ENCODE results near the gene ATG2A. TPM values are rescaled to one million over a fixed set of nuclear protein-coding genes. Genes with fewer than 3 reads are reported as not detected.

The ATG2A gene
- total RNA-seq, 1 donor from 2014 or later: 11.5 TPM

- ATAC-seq (ENCODE audit: poor library complexity) (no peak), DNase-seq (no peak)
- intact Hi-C loops (cut with DNase I): no loop called here
These were observed 7.2 kb downstream of the ATG2A start for GRCh38 chr11:64909653-64910343.

DNA sequence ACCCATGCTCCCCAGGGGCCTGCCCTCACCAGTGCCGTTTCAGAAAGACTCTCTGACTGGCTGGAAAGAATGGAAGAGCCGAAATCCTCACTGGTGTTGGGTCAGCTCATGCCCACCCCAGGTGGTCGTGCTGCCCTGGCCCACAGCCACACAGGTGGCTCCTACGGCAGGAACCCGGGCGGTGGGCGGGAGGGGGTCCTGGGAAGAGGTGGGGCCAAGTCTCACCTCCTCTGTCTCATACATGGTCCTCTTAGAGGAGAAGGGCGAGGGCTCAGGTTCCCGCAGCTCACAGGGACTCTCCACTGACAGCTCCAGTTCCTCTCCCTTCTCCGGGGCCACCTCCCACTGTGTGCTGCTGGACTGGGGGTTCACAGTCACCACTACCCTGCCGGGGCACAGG is 8.2 kb downstream of the ATG2A start:
- DNase-seq (no peak), ATAC-seq (ENCODE audit: poor library complexity) (no peak)
- intact Hi-C loops (cut with DNase I): no loop called here

- DNase-seq: no peak
- ATAC-seq (ENCODE audit: poor library complexity): no peak
- intact Hi-C loops (cut with DNase I): no loop called here
These were observed 10.7 kb downstream of the ATG2A start for GRCh38 chr11:64906314-64906635.

DNA sequence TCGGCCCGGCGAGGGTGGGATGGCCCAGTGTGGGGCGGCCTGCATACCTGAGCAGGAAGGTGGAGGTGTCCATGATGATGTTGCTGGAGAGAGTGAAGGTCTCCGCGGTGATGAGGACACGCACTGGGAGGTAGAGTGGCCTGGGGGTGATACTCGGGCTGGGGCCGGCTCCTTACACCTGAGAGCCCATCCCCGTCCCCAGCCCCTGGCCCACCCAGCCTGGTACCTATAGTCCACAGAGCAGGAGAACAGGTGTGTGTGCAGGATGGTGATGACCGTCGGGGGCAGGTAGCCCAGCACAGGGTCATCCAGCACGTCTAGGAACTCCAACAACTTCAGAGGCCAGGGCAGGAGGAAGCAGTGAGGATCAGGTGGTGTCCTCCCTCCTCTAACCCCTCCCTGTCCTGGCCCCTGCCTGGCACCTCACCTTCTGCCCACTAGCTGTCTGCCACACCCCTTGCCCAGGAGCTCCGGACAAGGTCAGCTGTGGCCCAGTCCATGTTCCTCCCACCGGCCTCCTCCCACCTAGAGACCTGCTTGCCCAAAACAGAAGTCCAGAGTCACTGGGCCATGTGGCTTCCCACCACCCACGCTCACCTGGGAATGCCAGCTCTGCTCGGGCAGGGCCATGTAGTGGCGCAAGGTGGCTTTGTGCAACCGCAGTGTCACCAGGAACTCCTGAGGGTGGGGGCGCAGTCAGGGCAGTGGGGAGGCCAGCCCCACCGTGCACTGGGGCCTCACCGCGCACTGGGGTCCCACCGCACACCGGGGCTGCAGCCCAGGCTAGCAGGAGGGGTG is 11.3 kb downstream of the ATG2A start:
- no peak for DNase-seq
- ATAC-seq (ENCODE audit: poor library complexity): no peak
- intact Hi-C loops (cut with DNase I): no loop called here

DNA sequence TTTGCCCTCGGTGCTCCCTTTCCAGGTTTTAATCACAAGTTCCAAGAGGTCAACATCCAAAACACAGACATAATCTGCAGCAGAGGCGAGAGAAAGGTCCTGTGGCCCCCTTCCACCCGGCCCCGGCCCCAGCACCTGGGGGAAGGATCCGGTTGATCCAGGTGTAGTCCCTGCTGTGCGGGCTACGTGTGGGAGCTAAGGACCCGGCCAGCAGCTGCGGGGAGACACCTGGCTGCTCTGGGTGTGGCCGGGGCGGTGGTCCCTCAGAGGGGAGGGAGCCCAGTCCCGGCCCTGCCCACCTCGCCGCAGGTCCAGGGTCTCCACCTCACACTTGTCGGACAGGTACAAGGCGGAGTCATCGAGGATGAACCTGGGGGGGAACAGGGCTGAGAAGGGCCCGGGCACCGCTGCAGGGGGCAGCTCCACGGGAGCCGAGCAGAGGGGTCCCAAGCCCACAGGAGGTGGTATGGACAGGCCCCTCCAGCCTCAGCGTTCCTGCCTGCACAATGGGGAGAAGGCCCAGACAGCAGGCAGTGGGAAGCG is 13.6 kb downstream of the ATG2A start:
- ATAC-seq (ENCODE audit: poor library complexity) (no peak), DNase-seq (no peak)
- intact Hi-C loops (cut with DNase I): no loop called here

DNA sequence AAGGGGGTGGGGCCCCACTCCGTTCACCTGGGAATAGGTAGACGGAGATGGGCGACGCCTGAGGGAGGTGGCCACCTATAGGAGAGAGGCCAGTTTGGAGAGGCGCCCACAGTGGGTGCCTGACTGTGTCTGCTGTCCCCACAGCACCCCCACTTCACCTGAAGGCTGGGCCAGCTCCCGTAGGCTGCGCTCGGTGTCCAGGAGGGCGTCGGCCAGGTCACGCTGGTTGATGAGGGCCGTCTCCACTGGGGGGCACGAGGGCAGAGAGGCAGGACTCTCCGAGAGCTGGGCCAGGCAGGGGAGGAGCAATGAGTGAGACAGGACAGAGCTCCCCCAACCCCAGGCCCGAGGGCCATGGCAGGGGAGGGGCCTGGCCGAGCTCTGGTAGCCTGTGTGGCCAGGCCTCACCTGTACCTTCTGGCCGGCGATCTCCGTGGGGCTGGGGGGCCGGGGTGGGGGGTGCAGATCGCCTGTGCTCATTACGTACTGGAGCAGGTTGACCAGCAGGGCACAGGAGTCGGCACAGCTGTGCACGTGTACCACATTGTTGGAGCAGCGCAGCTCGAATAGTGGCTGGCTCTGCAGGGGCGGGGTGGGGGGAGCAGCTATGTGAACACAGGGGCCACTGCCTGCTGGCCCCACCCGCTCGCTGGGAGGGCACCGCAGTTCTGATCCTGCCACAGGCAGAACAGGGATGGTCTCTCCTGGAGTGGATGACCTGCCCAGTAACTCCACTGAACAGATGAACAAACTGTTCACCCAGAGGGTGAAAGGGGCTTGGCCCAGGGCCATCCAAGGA is 14.7 kb downstream of the ATG2A start:
- no peak for ATAC-seq (ENCODE audit: poor library complexity)
- DNase-seq: no peak
- intact Hi-C loops (cut with DNase I): no loop called here

DNA sequence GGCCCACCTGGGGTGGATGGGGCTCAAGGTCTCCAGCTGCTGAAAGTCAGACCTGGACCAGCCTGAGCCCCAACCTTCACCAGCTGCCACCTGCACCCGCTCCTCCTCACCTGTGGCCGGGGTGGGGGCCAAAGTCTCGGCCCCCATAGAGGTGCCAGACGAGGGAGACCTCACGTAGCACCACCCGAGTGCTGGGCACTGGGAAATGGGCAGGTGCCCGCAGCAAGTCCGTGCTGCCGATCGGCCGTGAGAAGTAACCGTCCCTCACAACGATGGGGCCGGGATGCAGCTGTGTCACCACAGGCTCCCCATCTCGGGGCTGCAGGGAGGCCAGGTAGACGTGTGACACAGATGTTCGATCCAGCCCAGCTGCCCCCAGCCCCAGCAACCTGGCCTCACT is 16.2 kb downstream of the ATG2A start:
- ATAC-seq (ENCODE audit: poor library complexity): no peak
- no peak for DNase-seq
- intact Hi-C loops (cut with DNase I): no loop called here

- ATAC-seq (ENCODE audit: poor library complexity) (no peak), DNase-seq (no peak)
- intact Hi-C loops (cut with DNase I): no loop called here
These were observed 16.7 kb downstream of the ATG2A start for GRCh38 chr11:64900263-64900678.

DNA sequence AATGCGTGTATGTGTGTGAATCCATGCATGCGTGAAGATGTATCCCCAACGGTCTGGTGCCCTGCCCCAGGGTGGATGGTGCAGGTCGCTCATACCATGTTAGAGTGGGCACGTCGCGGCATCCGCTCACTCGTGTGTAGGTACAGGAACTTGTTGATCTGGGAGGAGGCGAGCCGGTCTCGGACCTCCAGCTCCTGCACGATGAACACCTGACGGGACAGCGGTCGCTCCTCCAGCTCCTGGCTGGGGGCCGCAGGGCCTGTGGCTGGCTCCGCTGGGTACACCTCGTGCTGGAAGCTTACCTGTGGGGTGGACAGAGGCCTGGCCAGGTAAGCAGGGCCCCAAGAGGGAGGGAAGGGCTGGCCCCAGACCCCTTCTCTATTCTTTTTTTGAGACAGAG is 18.5 kb downstream of the ATG2A start:
- intact Hi-C loops (cut with DNase I): no loop called here
- ATAC-seq (ENCODE audit: poor library complexity) (no peak), DNase-seq (no peak)

GRCh38 chr11:64898076-64898445 is 18.9 kb downstream of the ATG2A start:
- DNase-seq: no peak
- no peak for ATAC-seq (ENCODE audit: poor library complexity)
- intact Hi-C loops (cut with DNase I): no loop called here

GRCh38 chr11:64897381-64898075 is 19.5 kb downstream of the ATG2A start:
- intact Hi-C loops (cut with DNase I): no loop called here
- ATAC-seq (ENCODE audit: poor library complexity) (no peak), DNase-seq (no peak)

GRCh38 chr11:64896448-64897022 is 20.5 kb downstream of the ATG2A start:
- intact Hi-C loops (cut with DNase I): no loop called here

GRCh38 chr11:64894812-64895452 is 22.1 kb downstream of the ATG2A start:
- intact Hi-C loops (cut with DNase I): loop anchor here (1.0 kb wide), 1 partner anchor 48 kb away; no protein-coding TSS in a partner anchor
- ATAC-seq (ENCODE audit: poor library complexity): peak; percentile 2
- no peak for DNase-seq

More at GRCh38 chr11:64896448-64897022, 20.5 kb downstream of the ATG2A start:
- no peak for DNase-seq
- no peak for ATAC-seq (ENCODE audit: poor library complexity)

DNA sequence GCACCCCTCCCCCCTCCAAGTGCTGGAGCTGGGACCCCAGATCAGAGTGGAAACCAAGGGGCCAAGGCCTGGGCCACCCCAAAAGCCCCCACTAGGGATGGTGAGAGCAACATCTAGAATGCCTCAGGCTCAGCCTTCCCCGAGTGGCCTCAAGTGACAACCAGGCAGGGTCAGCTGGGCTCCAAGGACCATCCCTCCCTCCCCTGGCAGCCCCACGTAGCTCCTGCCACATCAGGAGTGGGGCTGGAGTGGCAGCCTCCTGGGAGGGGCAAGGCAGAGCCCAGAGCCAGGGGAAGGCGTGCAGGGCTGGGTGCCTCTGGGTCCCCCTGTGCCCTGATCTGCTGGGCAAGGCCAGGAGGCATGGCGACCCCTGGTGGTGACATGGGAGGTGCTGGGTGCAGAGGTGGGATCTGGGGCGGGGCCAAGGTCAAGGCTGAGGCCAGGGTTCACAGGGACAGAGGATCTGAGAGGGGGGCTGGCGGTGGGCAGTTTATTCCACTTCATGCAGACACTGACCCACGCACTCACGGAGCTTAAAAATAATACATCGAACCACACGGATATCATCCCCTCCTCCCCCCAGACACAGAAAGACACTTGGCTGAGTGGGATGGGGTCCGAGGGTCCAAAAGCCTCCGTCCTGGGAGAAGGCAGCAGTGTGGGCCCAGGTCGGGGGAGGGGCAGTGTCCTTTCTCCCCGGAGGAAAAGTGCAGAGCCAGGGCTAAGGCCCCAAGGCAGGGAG is 22.8 kb downstream of the ATG2A start:
- DNase-seq: peak; percentile 95
- intact Hi-C loops (cut with DNase I): loop anchor here (1.0 kb wide), 1 partner anchor 47 kb away; no protein-coding TSS in a partner anchor
- ATAC-seq (ENCODE audit: poor library complexity): peak; percentile 86

DNA sequence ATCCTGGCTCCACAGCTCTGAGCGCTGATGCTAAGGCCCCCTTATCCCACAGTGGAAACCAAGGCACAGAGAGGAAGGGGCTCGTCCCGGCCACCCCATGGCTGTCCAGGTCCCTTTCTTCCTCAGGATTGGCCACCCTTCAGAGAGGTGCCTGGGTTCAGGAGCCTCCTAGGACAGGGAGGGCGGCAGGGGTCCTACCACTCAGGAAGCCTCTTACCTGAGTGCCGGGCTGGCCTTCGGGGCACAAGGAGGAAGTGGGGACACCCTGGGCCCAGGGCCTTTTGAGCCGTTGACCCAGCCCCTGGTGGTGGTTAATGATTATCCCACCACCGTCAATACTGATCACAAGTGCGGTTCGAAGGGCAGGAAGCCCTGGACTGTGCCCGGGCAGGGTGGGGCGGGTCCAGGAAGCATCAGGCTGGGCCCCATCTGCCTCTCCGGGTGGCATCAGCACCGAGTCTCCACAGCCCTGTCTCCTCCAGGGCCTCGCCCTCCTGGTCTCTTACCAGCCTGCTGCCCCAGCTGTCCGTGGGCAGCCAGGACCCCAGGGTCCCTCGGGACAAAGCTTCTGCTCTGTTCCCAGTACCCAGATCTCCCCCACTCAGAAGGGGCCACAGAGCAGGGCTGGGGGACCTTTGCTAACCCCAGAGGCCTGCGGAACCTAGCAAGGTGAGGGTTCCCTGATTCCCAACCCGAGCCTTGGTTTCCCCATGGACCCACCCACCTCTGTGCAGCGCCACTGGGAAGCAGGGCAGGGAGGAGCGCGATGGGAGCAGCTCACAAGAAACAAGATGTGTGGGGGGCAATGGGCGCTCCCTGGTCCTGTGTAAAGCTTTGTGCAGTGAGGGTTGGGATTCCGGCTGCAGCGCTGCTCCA is 23.6 kb downstream of the ATG2A start:
- DNase-seq (no peak), ATAC-seq (ENCODE audit: poor library complexity) (peak; percentile 7)
- intact Hi-C loops (cut with DNase I): loop anchor here (1.0 kb wide), 1 partner anchor 46 kb away; no protein-coding TSS in a partner anchor

- no peak for ATAC-seq (ENCODE audit: poor library complexity)
- no peak for DNase-seq
- intact Hi-C loops (cut with DNase I): no loop called here
These were observed 24.2 kb downstream of the ATG2A start for GRCh38 chr11:64892838-64893193.

Measured in Right ventricle myocardium superior (tissue), 1 donor.